B cell (primary cell): ENCODE data around the gene LRRC4C. TPM values are rescaled to one million over a fixed set of nuclear protein-coding genes. Genes with fewer than 3 reads are reported as not detected.

Source experiments
- ATAC-seq: fragments of 200-7000 bp; cut with Tn5 transposase; one replicate; pipeline ENCODE4 v1.10.0; 2021; ENCODE audit warnings: low read depth, mild to moderate bottlenecking, moderate number of reproducible peaks, moderate library complexity
- CTCF ChIA-PET: fragments of 350-600 bp; sonication (Branson Sonifier 250); formaldehyde crosslinking; loops from one replicate; lab custom pipeline; 2021; ENCODE audit warnings: antibody characterized with exemption, inconsistent platforms; lab: Charles Lee
- POLR2A ChIA-PET: fragments of 350-600 bp; sonication (Branson Sonifier 250); formaldehyde crosslinking; loops from one replicate; lab custom pipeline; 2021; ENCODE audit warnings: antibody characterized with exemption; lab: Charles Lee
- DNase-seq: peaks from one replicate; pipeline ENCODE4 v3.0.0; 2013
- H2AFZ ChIP-seq: 2 replicates; pipeline ENCODE4 v1.6.1; 2012; ENCODE audit warnings: mild to moderate bottlenecking, low read depth, low read length; ENCODE audit not compliant: insufficient read depth, poor library complexity, severe bottlenecking
- H3K27ac ChIP-seq, 2 donors: 1 replicate in 1 of 2; 2 replicates in 1 of 2; pipeline ENCODE4 v1.5.1; 2012 to 2013; ENCODE audit warnings: low read length in 2 of 2, mild to moderate bottlenecking in 2 of 2, moderate library complexity in 1 of 2
- H3K27me3 ChIP-seq, 4 experiments: fragments of 200-600 bp in 1 of 4; sonication (generic) in 1 of 4; replicated peaks in 1 of 4; 1 replicate in 2 of 4; 2 replicates in 2 of 4; pipeline versions ENCODE4 v1.6.1 to v1.7.0; 2013 to 2016; ENCODE audit warnings: low read length in 3 of 4, mild to moderate bottlenecking in 2 of 4, mixed read lengths in 1 of 4, moderate library complexity in 1 of 4; ENCODE audit not compliant: insufficient read depth in 4 of 4, control insufficient read depth in 3 of 4; ENCODE audit errors: control extremely low read depth in 1 of 4
- H3K36me3 ChIP-seq, 2 experiments: replicated peaks in 1 of 2; 1 replicate in 1 of 2; 2 replicates in 1 of 2; pipeline versions ENCODE4 v1.6.1 to v1.7.1; 2013; ENCODE audit warnings: low read length in 1 of 2; ENCODE audit not compliant: insufficient read depth in 2 of 2, control insufficient read depth in 1 of 2; ENCODE audit errors: control extremely low read depth in 1 of 2, extremely low read depth in 1 of 2
- H3K4me1 ChIP-seq, 2 donors: fragments of 200-600 bp in 1 of 2; sonication (generic) in 1 of 2; 1 replicate in 1 of 2; 2 replicates in 1 of 2; pipeline versions ENCODE4 v1.5.1 to v1.6.1; 2013 to 2017; ENCODE audit warnings: low read length in 2 of 2; ENCODE audit not compliant: control insufficient read depth in 2 of 2, insufficient read depth in 2 of 2
- H3K4me2 ChIP-seq: replicated peaks from 2 replicates; pipeline ENCODE3; 2012; ENCODE audit warnings: mild to moderate bottlenecking, low read depth, low read length; ENCODE audit not compliant: poor library complexity, severe bottlenecking
- H3K4me3 ChIP-seq, 5 experiments: fragments of 200-600 bp in 1 of 5; sonication (generic) in 1 of 5; 1 replicate in 3 of 5; 2 replicates in 2 of 5; pipeline versions ENCODE4 v1.5.1 to v1.7.0; 2011 to 2016; ENCODE audit warnings: low read length in 4 of 5, mild to moderate bottlenecking in 4 of 5, low read depth in 2 of 5, control low read depth in 1 of 5, moderate library complexity in 1 of 5; ENCODE audit not compliant: insufficient read depth in 1 of 5; ENCODE audit errors: control extremely low read depth in 1 of 5, extremely low read depth in 1 of 5
- H3K79me2 ChIP-seq: fragments of 200-600 bp; sonication (generic); one replicate; pipeline ENCODE4 v1.6.0; 2016; ENCODE audit warnings: low read length; ENCODE audit not compliant: control insufficient read depth, insufficient read depth
- H3K9ac ChIP-seq: fragments of 200-600 bp; sonication (generic); 2 replicates; pipeline ENCODE4 v1.6.1; 2017; ENCODE audit warnings: mild to moderate bottlenecking, low read length, moderate library complexity
- H3K9me3 ChIP-seq, 3 donors: one replicate each; pipeline versions ENCODE4 v1.6.1 to v1.7.1; 2013; ENCODE audit warnings: low read length in 2 of 3; ENCODE audit not compliant: control insufficient read depth in 2 of 3, insufficient read depth in 1 of 3; ENCODE audit errors: control extremely low read depth in 1 of 3
- H4K20me1 ChIP-seq: 2 replicates; pipeline ENCODE4 v1.6.0; 2012; ENCODE audit warnings: mild to moderate bottlenecking, low read length; ENCODE audit not compliant: insufficient read depth, control insufficient read depth, poor library complexity, severe bottlenecking
- H3K27ac Mint-ChIP-seq: one replicate; pipeline ENCODE4 v1.8.0; 2021; ENCODE audit warnings: mixed read lengths
- H3K27me3 Mint-ChIP-seq: one replicate; pipeline ENCODE4 v1.8.0; 2021; ENCODE audit warnings: mixed read lengths
- H3K4me1 Mint-ChIP-seq: one replicate; pipeline ENCODE4 v1.8.0; 2021; ENCODE audit warnings: mixed read lengths
- H3K4me3 Mint-ChIP-seq: one replicate; pipeline ENCODE4 v1.8.0; 2021; ENCODE audit warnings: mixed read lengths
- H3K9me3 Mint-ChIP-seq: one replicate; pipeline ENCODE4 v1.8.0; 2022; ENCODE audit warnings: mixed read lengths; ENCODE audit not compliant: insufficient read depth
- CTCF ChIP-seq: fragments of 200-600 bp; IDR thresholded peaks from one replicate; pipeline ENCODE4 v1.8.0; 2022; ENCODE audit warnings: antibody characterized with exemption, mild to moderate bottlenecking
- EZH2 ChIP-seq: IDR thresholded peaks from 2 replicates; pipeline ENCODE4 v1.6.1; 2012; ENCODE audit warnings: borderline replicate concordance, low read depth, mild to moderate bottlenecking, moderate library complexity, low read length; ENCODE audit not compliant: insufficient read depth, poor library complexity, severe bottlenecking
- WGBS: methylation state at CpG from one replicate; pipeline ENCODE4 v1.1.5; 2013; ENCODE audit warnings: missing lambda C conversion rate; ENCODE audit not compliant: insufficient coverage; 5-methylcytosine and 5-hydroxymethylcytosine counted together
- intact Hi-C: fragments of 100-400 bp; cut with micrococcal nuclease; formaldehyde crosslinking; loops from one replicate; pipeline ENCODE4 v1.10.0; 2022
- polyA plus RNA-seq: library from polyadenylated mRNA; depleted of rRNA; stranded (reverse); fragments of >200 nt; gene quantifications from 2 replicates; pipeline ENCODE4 v1.2.3, GENCODE V29; 2012
- total RNA-seq, 2 donors: library from RNA; stranded (reverse); fragments of 120-200 nt in 1 of 2; gene quantifications; 1 replicate in 1 of 2; 2 replicates in 1 of 2; pipeline versions ENCODE4 v1.2.3 to v1.2.4, GENCODE V29; 2013 to 2022

The LRRC4C gene
- total and polyA plus RNA-seq, 2 donors (not counting 1 experiment from before 2014, with no cell fraction given), result 0.57 TPM; not detected in 1

- Histone ChIP-seq H3K27ac (no peak overlapping the region), H3K4me2 (no peak overlapping the region), H4K20me1 (no peaks in the 10 kb centered on the region), H3K36me3 (no peaks in the 10 kb centered on the region), H3K27me3 (no peaks in the 10 kb centered on the region), H3K9ac (no peak overlapping the region), H3K79me2 (no peaks in the 10 kb centered on the region), H3K4me3 (no peak overlapping the region), H3K4me1 (no peaks in the 10 kb centered on the region), H2AFZ (no peak overlapping the region), H3K9me3 (peaks cover 0 to 8% (median 0%) of the 10 kb centered on the region in 3 donors)
- ATAC-seq (no peak), DNase-seq (no peak)
- WGBS, result no CpG with 5 or more reads among the region's 1 CpG
- Mint-ChIP-seq H3K4me3 (no peak overlapping the region), H3K9me3 (peaks cover 5% of the 10 kb centered on the region), H3K27ac (no peak overlapping the region), H3K27me3 (no peaks in the 10 kb centered on the region), H3K4me1 (no peaks in the 10 kb centered on the region)
- no peak for TF ChIP-seq CTCF
- no peak for TF ChIP-seq EZH2
- POLR2A ChIA-PET, result no interaction called here
- CTCF ChIA-PET, result no interaction called here
- intact Hi-C loops, result no loop called here
Observed at GRCh38 chr11:40255457-40255856, 1204.0 kb downstream of the LRRC4C start.

- Histone ChIP-seq H2AFZ (no peak overlapping the region), H3K27me3 (no peaks in the 10 kb centered on the region), H3K27ac (no peak overlapping the region), H3K4me3 (no peak overlapping the region), H3K9me3 (peaks cover 0 to 8% (median 0%) of the 10 kb centered on the region in 3 donors), H3K36me3 (no peaks in the 10 kb centered on the region), H3K4me1 (no peaks in the 10 kb centered on the region), H4K20me1 (no peaks in the 10 kb centered on the region), H3K79me2 (no peaks in the 10 kb centered on the region), H3K4me2 (no peak overlapping the region), H3K9ac (no peak overlapping the region)
- H3K4me3 Mint-ChIP-seq, result no peak overlapping the region
- no peaks in the 10 kb centered on the region for H3K27me3 Mint-ChIP-seq
- no peaks in the 10 kb centered on the region for H3K4me1 Mint-ChIP-seq
- CTCF ChIA-PET, result no interaction called here
- ATAC-seq (no peak), DNase-seq (no peak)
- TF ChIP-seq EZH2, result no peak
- TF ChIP-seq CTCF, result no peak
- POLR2A ChIA-PET, result no interaction called here
- WGBS, result no CpG with 5 or more reads among the region's 1 CpG
- intact Hi-C loops, result no loop called here
- H3K27ac Mint-ChIP-seq, result no peak overlapping the region
- H3K9me3 Mint-ChIP-seq, result peaks cover 5% of the 10 kb centered on the region
Observed at GRCh38 chr11:40253166-40253565, 1206.3 kb downstream of the LRRC4C start.
